ENCODE results near the gene CGB5. TPM values are rescaled to one million over a fixed set of nuclear protein-coding genes. Genes with fewer than 3 reads are reported as not detected.
"Not testable (repeated sequence)": the region's sequence is repeated elsewhere in the genome, so short reads cannot be mapped to it uniquely, and the experiment has no call there.

The CGB5 gene
- total and polyA plus RNA-seq, 2 donors (not counting 3 experiments of a cell fraction or from before 2014, with no cell fraction given), result not detected

DNA sequence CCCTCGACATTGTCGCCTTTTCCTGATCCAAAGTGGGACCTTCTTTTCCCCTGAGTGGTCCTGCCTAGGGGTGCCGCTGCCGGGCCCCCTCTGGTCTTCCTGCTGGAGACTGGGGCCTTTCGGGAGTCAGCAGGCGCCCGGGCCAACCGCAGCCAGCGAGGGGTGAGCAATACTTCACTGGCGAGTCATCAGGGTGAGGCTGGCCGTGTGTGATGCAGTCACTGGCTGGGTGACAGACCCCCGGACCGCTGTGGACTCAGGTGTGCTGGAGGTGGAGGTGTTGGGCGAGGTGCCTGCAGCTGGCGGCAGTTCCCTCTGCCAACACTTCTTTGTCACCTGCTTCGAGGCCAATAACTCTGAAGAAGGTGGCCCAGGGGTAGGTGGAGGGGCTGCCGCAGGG is 1.5 kb upstream of the CGB5 start:
- no peaks in the 10 kb centered on the region for H3K9me1 ChIP-seq (replicated peaks; ENCODE audit: control insufficient read depth, extremely low read depth, insufficient read depth, low read length)
- no peak overlapping the region for H3K9ac ChIP-seq (replicated peaks; ENCODE audit: extremely low read depth, insufficient read depth, low read length)
- no peak for DNase-seq (ENCODE audit: low read depth, low spot score)
- H3K4me1 ChIP-seq (ENCODE audit: control insufficient read depth, extremely low read depth, insufficient read depth, low read length), result no peaks in the 10 kb centered on the region
- CTCF ChIA-PET, result no interaction called here
- dilution Hi-C loops (cut with MboI; ENCODE audit: extremely low pct_ligation_motif_present, low sequenced_read_pairs) (no loop called here), intact Hi-C loops (cut with micrococcal nuclease) (no loop called here)
- no peak overlapping the region for H2AFZ ChIP-seq (ENCODE audit: low read depth, low read length)
- H3K4me3 ChIP-seq (replicated peaks in 1 of 3; ENCODE audit: insufficient read depth in 1 of 3, low read depth in 1 of 3, low read length in 3 of 3), result no peak overlapping the region
- no peaks in the 10 kb centered on the region for H4K20me1 ChIP-seq (replicated peaks; ENCODE audit: control insufficient read depth, extremely low read depth, insufficient read depth, low read length)
- no peaks in the 10 kb centered on the region for H3K9me3 ChIP-seq (replicated peaks; ENCODE audit: control insufficient read depth, insufficient read depth, low read length)
- no TSS peak for BruUV-seq (replicated peaks)
- no peak overlapping the region for H3K4me2 ChIP-seq (ENCODE audit: insufficient read depth, low read length)
- no peaks in the 10 kb centered on the region for H3K79me2 ChIP-seq (ENCODE audit: control insufficient read depth, insufficient read depth, low read length)
- H3K27ac ChIP-seq (ENCODE audit: insufficient read depth, low read depth, low read length), result no peak overlapping the region
- no peaks in the 10 kb centered on the region for H3K36me3 ChIP-seq (ENCODE audit: control insufficient read depth in 2 of 2, extremely low read depth in 1 of 2, insufficient read depth in 2 of 2, low read length in 2 of 2)
- no peaks in the 10 kb centered on the region for H3K27me3 ChIP-seq (ENCODE audit: control insufficient read depth in 2 of 2, insufficient read depth in 2 of 2, low read length in 2 of 2)
- POLR2A ChIA-PET, result no interaction called here
- TF ChIP-seq POLR2A (IDR thresholded peaks at IDR 0.05; ENCODE audit: low read depth, low read length) (no peak), GATA2 (IDR thresholded peaks at IDR 0.05; ENCODE audit: insufficient read depth, insufficient read length, low read depth, low read length) (no peak), FOS (IDR thresholded peaks at IDR 0.05; ENCODE audit: borderline replicate concordance, insufficient read depth, low read length) (no peak), CTCF (IDR thresholded peaks at IDR 0.05; ENCODE audit: extremely low read depth in 1 of 2, insufficient read depth in 1 of 2, low read depth in 1 of 2, low read length in 2 of 2) (no peak), MYC (IDR thresholded peaks at IDR 0.05; ENCODE audit: low read depth, low read length) (no peak)
- no peak for FAIRE-seq

- H3K4me3 ChIP-seq (replicated peaks in 1 of 3; ENCODE audit: insufficient read depth in 1 of 3, low read depth in 1 of 3, low read length in 3 of 3); dilution Hi-C loops (cut with MboI; ENCODE audit: extremely low pct_ligation_motif_present, low sequenced_read_pairs); DNase-seq (ENCODE audit: low read depth, low spot score); H3K79me2 ChIP-seq (ENCODE audit: control insufficient read depth, insufficient read depth, low read length); H3K36me3 ChIP-seq (ENCODE audit: control insufficient read depth in 2 of 2, extremely low read depth in 1 of 2, insufficient read depth in 2 of 2, low read length in 2 of 2); H3K9ac ChIP-seq (replicated peaks; ENCODE audit: extremely low read depth, insufficient read depth, low read length); intact Hi-C loops (cut with micrococcal nuclease); H4K20me1 ChIP-seq (replicated peaks; ENCODE audit: control insufficient read depth, extremely low read depth, insufficient read depth, low read length); FAIRE-seq; H3K4me2 ChIP-seq (ENCODE audit: insufficient read depth, low read length); H3K4me1 ChIP-seq (ENCODE audit: control insufficient read depth, extremely low read depth, insufficient read depth, low read length); H3K27ac ChIP-seq (ENCODE audit: insufficient read depth, low read depth, low read length); POLR2A ChIA-PET; H3K9me3 ChIP-seq (replicated peaks; ENCODE audit: control insufficient read depth, insufficient read depth, low read length); BruUV-seq (replicated peaks); H2AFZ ChIP-seq (ENCODE audit: low read depth, low read length); CTCF ChIA-PET; H3K9me1 ChIP-seq (replicated peaks; ENCODE audit: control insufficient read depth, extremely low read depth, insufficient read depth, low read length); H3K27me3 ChIP-seq (ENCODE audit: control insufficient read depth in 2 of 2, insufficient read depth in 2 of 2, low read length in 2 of 2): not testable (repeated sequence)
Measured at GRCh38 chr19:49042666-49043065, 982 bp upstream of the CGB5 start.

- FAIRE-seq; H3K9me3 ChIP-seq (replicated peaks; ENCODE audit: control insufficient read depth, insufficient read depth, low read length); CTCF ChIA-PET; dilution Hi-C loops (cut with MboI; ENCODE audit: extremely low pct_ligation_motif_present, low sequenced_read_pairs); BruUV-seq (replicated peaks); DNase-seq (ENCODE audit: low read depth, low spot score); H3K36me3 ChIP-seq (ENCODE audit: control insufficient read depth in 2 of 2, extremely low read depth in 1 of 2, insufficient read depth in 2 of 2, low read length in 2 of 2); H2AFZ ChIP-seq (ENCODE audit: low read depth, low read length); H3K4me2 ChIP-seq (ENCODE audit: insufficient read depth, low read length); POLR2A ChIA-PET; H3K4me1 ChIP-seq (ENCODE audit: control insufficient read depth, extremely low read depth, insufficient read depth, low read length); H3K27ac ChIP-seq (ENCODE audit: insufficient read depth, low read depth, low read length); H3K9ac ChIP-seq (replicated peaks; ENCODE audit: extremely low read depth, insufficient read depth, low read length); H3K27me3 ChIP-seq (ENCODE audit: control insufficient read depth in 2 of 2, insufficient read depth in 2 of 2, low read length in 2 of 2); H3K79me2 ChIP-seq (ENCODE audit: control insufficient read depth, insufficient read depth, low read length); H3K9me1 ChIP-seq (replicated peaks; ENCODE audit: control insufficient read depth, extremely low read depth, insufficient read depth, low read length); intact Hi-C loops (cut with micrococcal nuclease); H4K20me1 ChIP-seq (replicated peaks; ENCODE audit: control insufficient read depth, extremely low read depth, insufficient read depth, low read length); H3K4me3 ChIP-seq (replicated peaks in 1 of 3; ENCODE audit: insufficient read depth in 1 of 3, low read depth in 1 of 3, low read length in 3 of 3): not testable (repeated sequence)
Measured at GRCh38 chr19:49049011-49049410, 5.4 kb downstream of the CGB5 start, which contains the start of gene CGB8. Gene CGB8 (minus strand): TSS chr19:49049111. CDS start chr19:49048739, 372 bp downstream.
